Stimulated activated CD4-positive, alpha-beta T cell treated with anti-CD3 and anti-CD28 coated beads, Interleukin-1b, Interleukin-23, amount 100 ng/mL, for 4 hours (primary cell): ENCODE data around the gene CTAG1B.
"Not testable (repeated sequence)": the region's sequence is repeated elsewhere in the genome, so short reads cannot be mapped to it uniquely, and the experiment has no call there.

Source experiments
- DNase-seq, 2 donors: peaks; one replicate each; pipeline ENCODE4 v3.0.0-alpha.2; 2020; ENCODE audit warnings: low read depth in 2 of 2

CTAG1B gene

GRCh38 chrX:154620767-154621414 is 1.8 kb upstream of the CTAG1B start:
- not testable (repeated sequence) for DNase-seq

- DNase-seq, result not testable (repeated sequence)
These were observed 5.5 kb downstream of the CTAG1B start for GRCh38 chrX:154613586-154613985.

- not testable (repeated sequence) for DNase-seq
These were observed 7.9 kb downstream of the CTAG1B start for GRCh38 chrX:154611146-154611545.

- DNase-seq, result not testable (repeated sequence)
These were observed 10.3 kb downstream of the CTAG1B start for GRCh38 chrX:154608823-154609222.

GRCh38 chrX:154607976-154608375 is 11.1 kb downstream of the CTAG1B start:
- DNase-seq, result not testable (repeated sequence)

- DNase-seq, result no peak
These were observed 11.7 kb downstream of the CTAG1B start for GRCh38 chrX:154607370-154607769.

DNA sequence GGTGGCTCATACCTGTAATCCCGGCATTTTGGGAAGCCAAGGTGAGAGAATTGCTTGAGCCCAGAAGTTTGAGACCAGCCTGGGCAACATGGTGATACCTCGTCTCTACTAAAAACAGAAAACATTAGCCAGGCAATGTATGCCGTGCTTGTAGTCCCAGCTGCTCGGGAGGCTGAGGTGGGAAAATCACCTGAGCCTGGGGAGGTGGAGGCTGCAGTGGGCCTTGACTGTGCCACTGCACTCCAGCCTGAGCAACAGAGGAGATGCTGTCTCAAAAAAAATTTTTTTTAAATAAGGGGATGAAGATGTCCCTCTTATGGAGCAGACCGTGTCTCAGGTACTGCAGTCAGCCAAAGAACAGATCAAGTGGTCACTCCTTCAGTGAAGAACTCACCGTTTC is 13.5 kb downstream of the CTAG1B start:
- DNase-seq, result no peak

DNA sequence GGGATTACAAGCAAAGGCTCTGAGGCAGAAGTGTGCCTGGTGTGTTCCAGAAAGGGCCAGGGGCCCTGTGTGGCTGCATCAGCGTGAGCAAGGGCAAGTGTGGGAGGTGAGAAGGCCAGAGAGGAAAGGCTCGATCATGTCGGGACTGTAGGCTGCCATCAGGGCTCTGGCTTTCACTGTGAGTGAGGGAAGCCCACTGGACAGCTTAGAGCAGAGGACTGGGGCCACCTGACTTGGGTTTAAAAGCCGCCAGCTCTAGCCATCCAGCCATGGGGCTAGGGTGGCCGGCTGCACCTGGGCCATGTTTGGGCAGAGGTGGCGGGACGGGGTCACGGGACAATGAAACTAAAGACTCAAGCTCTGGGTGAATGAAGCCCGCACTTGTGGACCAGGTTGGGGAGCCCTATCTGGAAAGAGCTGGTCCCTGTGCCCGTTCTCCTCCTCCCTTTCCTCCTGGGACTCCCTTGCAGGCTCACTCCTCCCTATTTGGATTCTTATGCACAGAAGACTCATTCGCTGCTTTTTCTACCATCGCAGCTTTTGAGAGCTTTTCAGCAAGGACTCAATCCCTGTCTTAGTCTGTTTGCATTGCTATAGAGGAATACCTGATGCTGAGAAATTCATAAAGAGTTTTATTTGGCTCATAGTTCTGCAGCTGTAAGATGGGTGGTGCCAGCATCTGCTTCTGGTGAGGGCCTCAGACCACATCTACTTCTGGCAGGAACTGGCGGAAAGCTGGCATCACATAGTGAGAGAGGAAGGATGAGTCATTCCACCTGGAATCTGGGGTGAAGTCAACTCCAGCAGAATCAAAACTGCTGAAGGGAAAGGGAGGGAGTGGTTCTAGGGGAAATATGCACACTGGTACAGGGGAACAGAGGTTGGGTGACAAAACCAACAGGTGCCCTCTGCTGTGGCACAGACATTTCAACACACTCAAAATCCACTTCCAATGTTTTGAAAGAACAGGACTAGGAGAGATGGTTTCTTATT is 15.3 kb downstream of the CTAG1B start:
- no peak for DNase-seq

DNA sequence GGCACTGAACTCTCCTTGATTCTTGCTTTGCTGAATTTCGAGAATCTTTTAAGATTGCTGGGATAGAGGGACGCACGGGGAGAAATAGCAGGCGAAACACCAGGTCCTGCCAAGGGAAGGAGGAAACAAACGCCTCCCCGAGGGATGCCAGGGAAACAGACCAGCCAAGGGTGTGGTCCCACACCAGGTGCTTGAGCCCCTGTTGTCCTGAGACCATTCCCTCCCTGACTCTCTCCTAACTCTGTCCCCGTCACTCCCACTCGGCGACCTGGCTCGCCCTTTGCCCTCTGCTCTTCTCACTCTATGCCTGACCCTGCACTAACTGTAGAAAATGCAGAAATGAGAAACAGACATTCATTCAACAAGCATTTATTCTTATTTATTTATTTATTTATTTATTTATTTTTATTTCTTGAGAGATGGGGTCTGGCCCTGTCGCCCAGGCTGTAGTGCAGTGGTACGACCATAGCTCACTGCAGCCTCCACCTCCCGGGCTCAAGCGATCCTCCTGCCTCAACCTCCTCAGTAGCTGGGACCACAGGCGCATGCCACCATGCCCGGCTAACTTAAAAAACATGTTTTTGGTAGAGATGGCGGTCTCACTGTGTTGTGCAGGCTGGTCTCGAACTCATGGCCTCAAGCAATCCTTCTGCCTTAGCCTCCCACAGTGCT is 16.2 kb downstream of the CTAG1B start:
- no peak for DNase-seq

DNA sequence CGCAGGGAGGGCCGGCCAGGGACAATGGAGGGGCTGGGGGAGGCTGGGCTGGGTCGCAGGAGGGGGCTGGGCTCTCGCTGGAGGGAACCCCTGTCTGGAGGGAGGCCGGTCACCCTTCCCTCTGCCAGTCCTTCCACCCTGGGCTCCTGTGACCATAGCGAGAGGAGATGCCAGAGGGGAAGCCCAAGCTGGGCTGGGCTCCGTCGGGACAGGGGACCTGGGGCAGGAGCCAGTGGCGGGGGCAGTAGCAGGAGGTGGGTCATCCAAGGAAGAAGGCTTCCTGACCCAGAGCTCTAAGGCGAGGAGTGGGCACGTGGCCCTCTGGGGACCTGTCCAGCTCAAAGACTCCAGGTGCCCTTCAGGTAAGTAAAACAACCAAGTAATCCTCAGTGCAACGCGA is 16.9 kb downstream of the CTAG1B start:
- no peak for DNase-seq

- no peak for DNase-seq
These were observed 18.2 kb downstream of the CTAG1B start for GRCh38 chrX:154600759-154601374.

DNA sequence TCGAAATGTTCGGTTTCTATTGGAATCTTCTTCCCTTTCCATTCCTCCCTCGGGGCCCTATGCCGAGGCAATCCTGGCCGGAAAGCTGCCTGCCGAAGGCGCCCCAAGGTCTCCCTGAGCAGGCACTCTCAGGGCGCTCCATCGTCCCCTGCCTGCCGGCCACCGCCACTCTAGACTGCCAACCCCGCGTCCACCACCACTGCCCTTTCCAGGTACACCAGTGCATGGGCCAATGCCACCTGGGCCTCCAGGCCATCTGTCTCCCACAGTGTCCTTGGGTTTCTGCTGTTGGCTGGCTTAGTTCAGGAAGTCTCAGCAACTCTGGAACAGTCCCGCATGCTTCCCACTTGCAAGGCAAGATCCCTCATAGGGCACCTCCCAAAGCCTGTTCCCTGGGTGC is 19.6 kb downstream of the CTAG1B start:
- DNase-seq, result no peak

DNA sequence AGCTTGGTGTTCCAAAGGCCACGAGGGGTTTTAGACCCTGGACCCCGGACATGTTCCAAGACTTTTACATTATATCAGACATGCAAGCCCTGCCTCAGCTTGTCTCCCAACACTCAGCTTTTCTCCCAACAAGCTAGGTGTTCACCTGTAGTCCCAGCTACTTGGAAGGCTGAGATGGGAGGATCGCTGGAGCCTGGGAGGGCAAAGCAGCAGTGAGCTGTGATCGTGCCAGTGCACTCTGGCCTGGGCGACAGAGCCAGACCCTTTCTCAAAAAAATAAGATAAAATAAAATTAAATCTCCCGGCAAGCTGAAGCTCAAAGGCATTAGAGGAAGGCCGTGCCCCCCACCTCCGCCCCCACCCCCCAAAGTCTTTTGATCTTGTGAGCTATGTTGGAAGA is 20.4 kb downstream of the CTAG1B start:
- DNase-seq, result no peak

- DNase-seq, result no peak
These were observed 21.9 kb downstream of the CTAG1B start for GRCh38 chrX:154597221-154597620.

- no peak for DNase-seq
These were observed 22.7 kb downstream of the CTAG1B start for GRCh38 chrX:154596290-154596929.

GRCh38 chrX:154595559-154596249 is 23.4 kb downstream of the CTAG1B start:
- no peak for DNase-seq

DNA sequence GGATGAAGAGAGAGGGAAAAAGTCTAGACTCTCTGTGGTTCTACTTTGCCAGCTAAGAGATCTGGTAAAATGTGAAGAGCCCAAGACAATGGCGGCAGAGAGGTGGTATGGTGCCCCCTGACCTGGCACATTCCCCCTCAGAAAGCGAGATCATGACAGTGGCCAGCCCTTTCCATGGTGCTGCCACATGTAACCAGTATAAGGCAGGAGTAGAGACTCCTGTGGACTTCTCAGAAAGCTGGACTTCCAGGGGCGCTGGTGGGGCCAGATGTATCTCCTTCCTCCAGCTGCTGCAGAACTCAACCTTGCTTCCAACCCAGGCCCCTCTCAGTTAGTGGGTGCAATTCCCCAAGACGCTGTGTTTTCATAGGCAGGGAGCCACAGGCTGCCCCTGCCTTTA is 24.6 kb downstream of the CTAG1B start:
- no peak for DNase-seq

- no peak for DNase-seq
These were observed 25.9 kb downstream of the CTAG1B start for GRCh38 chrX:154593201-154593600.

DNA sequence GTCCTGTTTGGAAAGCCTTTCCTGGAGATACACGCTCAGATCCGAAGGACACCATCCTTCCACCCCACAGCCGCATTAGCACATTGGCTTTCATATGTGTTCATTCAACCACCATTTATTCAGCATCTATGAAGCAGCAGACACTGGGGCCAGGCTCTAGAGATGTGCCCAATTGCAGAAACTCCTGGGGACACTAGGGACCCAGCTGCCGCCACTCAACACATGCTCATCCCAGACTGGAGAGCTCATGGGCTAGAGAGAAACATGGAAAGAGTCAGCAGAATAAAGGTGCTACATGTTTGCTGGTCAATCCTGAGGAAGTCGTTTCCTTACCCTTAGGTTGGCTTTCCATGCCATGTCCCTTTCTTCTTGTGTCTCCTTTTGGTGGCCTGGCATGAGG is 26.6 kb downstream of the CTAG1B start:
- DNase-seq, result no peak

DNA sequence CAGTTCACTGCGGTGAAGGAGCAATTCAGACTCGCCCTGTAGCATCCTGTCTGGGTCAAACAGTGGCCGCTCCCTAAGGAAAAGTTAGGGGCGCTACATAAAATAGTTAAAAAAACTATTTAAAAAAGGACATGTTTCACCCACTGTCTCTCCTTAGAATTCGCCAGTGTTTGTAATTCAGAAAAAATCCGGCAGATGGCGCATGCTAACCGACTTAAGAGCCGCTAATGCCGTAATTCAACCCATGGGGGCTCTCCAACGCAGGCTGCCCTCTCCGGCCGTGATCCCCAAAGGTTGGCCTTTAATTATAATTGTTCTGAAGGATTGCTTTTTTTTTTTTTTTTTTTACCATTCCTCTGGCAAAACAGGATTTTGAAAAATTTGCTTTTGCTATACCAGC is 28.7 kb downstream of the CTAG1B start:
- DNase-seq, result not testable (repeated sequence)
